DMS153 treated with DMSO at 0.1 percent for 48 hours (cell line): ENCODE measurements around the gene ADARB2.
"Not testable (repeated sequence)": the region's sequence is repeated elsewhere in the genome, so short reads cannot be mapped to it uniquely, and the experiment has no call there.

Experiments used
- DNase-seq: peaks from one replicate; lab custom pipeline; 2025; ENCODE audit not compliant: unreplicated experiment; lab: John Stamatoyannopoulos, UW

ADARB2 gene

DNA sequence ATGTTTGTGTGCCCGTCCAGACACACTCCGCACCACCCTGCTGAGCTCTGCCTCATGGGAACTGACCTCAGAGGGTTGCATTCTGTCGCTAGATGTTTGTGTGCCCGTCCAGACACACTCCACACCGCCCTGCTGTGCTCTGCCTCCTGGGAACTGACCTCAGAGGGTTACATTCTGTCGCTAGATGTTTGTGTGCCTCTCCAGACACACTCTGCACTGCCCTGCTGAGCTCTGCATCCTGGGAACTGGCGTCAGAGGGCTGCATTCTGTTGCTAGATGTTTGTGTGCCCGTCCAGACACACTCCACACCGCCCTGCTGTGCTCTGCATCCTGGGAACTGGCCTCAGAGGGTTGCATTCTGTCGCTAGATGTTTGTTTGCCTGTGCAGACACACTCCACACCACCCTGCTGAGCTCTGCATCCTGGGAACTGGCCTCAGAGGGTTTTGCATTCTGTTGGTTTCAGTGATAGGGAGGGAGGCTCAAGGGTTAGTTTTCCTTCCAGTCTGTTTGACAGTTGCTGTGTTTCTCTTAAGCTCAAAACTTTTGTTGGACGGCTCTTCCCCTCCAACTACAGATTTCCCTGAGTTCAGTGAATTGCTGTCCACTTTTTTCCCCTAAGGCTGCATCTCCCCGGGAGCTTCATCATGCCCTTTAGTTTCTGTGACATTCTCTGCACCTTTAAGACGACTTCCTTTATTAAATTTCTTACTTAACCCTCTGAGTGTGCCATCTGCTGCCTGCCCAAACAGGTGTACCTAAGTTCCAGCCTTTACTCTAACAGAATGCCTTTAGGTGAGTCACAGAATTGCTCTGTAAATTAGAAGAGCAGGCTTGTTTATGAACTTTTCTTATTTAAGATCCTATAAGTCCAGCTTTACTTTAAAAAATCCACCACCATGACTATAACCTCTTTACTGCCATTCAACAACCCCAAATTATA, 119.7 kb downstream of the ADARB2 start:
- not testable (repeated sequence) for DNase-seq

DNA sequence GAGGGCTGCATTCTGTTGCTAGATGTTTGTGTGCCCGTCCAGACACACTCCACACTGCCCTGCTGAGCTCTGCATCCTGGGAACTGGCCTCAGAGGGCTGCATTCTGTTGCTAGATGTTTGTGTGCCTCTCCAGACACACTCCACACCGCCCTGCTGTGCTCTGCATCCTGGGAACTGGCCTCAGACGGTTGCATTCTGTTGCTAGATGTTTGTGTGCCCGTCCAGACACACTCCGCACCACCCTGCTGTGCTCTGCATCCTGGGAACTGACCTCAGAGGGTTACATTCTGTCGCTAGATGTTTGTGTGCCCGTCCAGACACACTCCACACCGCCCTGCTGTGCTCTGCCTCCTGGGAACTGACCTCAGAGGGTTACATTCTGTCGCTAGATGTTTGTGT, 120.6 kb downstream of the ADARB2 start:
- not testable (repeated sequence) for DNase-seq

DNA sequence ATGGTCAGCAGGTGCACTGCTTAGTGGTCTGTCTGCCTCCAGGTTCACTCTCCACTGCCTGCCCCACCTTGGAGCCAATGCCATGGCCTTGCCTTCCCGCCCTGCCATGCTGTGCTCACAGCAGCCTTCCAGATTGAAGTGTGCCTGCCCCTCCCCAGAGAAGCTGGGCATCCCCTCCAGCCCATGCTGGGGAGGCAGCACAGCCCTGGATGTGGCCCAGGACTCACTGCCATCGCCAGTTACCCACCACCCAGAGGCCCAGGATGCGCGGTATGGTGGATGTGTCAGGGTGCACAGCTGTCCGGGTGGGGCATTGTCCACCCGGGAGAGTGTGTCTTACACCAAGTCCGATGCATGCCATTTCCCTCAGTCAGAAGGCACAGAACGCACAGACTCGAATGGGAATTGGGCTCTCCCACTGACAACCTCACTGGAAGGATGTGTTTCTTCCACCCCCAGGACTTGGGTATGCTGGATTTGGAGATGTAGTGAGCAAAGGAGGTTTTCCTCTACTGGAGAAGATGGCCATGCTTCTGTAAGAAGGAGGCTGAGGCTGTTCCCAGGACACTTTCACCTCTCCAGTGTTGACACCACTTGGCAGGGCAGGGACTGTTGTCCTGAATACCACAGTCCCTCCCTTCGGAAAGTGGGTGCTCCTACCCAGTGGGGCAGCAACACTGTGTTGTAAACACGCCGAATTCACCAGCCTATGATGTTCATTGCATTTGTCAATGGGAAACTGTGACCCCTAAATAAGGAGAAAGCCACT, 122.0 kb downstream of the ADARB2 start:
- DNase-seq: no peak

DNA sequence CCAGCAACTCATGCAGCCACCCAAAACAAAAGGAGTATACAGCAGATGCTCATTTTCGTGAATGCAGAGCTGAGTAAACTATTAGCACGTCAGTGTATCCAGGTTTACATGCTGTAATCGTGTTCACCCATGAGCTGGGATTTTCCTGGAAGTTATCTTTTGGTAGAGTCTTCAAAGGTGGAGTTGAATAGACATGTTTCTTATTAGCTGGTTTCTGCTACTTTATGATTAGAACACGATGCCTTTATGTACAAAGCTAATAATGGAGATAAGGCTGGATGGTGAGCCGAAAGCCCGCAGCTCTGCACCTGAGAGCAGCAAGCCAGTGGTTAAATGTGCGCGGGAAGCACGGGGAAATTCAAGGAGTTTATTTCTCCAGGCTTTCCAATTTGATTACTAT, 123.8 kb downstream of the ADARB2 start:
- DNase-seq: no peak

DNA sequence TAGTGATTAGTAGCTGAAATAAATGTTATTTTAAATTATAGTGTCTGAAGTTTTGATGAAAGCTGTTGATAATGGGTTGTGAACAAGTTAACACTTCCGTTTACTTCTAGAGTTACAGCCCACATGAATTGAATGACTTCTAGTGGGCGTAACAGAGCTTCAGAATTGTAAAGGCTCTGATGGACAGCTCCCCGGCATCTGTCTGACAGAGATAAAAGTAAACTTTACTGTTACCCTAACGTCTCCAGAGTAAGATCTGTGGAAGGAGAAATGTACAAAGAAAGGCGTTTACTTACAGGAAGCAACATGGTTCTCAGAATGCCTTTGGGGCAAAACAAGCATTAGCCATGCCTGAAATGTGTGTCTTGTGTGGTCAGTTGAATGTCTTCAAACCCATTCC, 124.4 kb downstream of the ADARB2 start:
- DNase-seq: no peak

DNA sequence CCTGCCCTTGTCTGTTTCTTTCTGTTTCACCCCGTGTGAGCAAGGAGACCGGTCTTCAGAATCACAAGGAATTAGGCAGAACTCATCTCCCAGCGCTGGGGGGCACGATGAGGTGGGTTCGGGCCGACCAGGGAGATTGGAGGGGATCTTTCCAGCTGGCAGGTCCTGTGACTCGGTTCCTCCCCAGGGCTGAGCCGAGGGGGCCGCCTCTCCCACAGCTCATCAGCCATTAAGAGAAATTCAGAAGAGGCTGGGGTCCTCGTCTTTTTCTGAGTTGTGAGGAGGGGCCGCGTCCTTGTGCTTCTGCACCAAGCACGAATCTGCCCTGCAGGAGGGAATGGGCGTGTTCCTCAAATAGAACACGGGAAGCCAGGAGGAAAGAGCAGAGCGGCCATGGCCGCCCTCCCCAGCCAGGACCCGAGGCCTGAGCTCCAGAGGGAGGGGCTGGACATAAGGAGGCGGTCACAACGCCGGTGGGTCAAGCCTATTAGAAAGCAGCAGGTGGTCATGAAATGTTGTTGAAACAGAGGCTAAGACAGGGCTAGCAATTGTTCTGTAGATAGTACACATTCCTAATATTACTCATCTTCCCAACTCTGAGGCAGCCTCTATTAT, 125.3 kb downstream of the ADARB2 start:
- DNase-seq: no peak

DNA sequence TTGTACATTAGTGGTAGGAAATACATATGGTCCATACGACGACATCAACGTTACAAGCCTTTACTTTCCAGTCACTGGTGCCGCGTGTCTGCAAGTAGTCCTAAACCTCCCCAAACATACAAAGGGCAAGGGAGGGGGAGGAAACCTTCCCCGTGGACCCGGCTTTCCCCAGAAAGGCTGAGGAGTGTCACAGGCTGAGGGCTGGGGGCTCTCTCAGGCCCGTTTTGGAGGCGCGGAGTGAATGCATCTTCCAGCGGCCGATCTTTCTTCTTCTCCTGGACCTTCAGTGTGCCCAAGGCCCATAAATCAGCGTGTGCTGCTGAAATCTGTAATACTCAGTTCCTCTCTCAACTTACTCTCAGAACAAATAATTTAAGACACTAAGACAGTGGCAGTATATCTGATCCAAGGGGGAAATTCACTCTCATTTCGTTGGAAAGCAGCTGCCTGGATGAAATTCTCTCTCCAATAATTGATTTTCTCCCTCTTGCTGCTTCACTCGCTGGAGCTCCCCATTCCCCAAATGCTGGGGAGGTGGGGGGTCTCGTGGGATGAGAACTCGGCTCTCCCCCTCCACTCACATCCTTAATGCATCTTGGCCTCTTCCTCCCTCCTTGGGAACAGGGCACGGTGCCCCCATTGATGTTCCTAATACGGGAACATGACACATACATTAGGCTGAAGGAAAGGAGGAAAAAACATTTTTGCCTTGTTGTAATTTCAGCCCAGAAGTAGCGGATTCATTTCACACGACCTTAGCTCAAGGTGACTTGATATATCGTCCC, 126.1 kb downstream of the ADARB2 start:
- no peak for DNase-seq

DNA sequence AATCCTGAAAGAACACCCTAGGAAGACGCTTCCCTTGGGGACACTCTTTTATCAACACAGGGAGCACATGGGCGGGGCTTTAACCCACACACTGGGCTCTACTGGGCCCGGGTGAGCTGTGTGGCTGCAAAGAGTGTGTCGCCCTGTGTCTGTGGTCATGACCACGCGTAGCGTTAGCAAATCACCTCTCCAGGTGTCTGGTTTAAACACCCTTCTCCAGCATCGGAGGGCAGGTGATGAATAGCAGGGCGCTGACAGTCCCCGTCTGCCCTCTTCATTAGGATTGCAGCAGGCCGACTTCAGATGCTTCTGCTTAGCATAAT, 127.7 kb downstream of the ADARB2 start:
- DNase-seq: no peak

DNA sequence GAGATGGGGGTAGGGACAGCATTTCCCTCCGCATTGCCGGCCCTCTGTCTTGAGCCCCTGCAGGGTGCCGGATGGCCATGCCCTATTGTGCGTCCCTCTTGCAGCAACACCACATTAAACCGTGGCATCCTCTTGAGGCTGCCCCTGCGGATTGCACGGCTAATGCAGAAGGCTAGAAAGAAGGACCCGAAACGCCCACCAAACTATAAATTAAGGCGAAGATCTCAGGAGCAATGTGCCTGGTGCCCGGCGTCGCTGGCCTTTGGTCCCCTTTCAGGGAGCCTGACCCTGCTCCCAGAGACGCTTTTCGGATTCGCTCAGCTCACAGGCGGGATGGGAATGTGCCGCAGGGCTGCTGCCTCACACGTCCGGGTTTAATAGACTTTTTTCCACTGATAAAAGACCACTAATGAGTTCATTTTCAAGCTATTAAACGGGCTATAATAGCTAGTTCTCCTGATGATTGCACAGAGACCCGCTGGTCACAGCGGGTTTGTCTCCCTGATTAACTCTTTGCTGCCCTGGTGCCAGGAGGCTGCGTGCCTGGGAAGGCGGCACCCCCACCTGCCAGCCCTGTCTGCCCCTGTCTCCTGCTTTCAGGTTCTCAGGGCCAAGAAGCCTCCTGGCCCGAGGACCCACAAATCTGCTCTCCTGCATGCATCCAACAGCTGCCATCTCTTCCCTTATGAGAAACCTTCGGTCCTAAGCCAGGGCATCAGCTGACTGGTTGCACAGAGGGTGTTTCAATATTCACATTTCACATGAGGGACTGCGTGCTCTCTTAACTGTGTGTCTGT, 128.3 kb downstream of the ADARB2 start:
- no peak for DNase-seq

DNA sequence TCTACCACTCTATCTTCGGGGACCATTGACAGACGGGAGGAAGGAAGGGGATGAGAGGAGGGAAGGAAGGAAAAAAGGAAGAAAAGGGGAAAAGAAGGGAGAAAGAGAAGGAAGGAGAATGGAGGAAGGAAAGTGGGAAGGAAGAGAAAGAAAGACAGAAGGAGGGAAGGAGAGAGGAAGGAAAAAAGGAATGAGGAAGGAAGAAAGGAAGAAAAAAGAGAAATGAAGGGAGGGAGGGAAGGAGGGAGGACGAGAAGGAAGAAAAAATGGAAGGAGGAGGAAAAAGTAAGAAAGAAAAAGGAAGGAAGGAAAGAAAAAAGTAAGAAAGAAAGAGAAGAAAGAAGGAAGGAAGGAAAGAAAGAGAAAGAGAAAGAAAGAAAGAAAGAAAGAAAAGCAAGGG, 128.9 kb downstream of the ADARB2 start:
- no peak for DNase-seq

DNA sequence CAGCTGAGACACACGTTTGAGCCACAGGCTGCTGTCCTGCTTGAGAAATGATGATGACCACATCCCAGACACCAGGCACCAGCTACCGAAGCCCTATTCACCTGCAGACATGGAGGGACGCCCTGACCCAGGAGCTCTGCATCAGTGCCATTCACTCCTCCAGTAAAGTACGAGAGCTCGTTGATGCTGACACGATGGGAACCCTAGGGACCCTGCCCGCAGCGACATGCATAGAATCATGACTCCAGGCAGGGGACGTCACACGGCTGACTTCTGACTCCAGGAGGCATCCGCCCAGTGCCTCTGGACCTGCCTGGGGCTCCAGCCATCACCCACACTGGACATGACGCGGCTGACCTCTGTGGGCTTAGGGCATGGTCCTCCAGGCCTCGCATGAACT, 129.9 kb downstream of the ADARB2 start:
- no peak for DNase-seq

DNA sequence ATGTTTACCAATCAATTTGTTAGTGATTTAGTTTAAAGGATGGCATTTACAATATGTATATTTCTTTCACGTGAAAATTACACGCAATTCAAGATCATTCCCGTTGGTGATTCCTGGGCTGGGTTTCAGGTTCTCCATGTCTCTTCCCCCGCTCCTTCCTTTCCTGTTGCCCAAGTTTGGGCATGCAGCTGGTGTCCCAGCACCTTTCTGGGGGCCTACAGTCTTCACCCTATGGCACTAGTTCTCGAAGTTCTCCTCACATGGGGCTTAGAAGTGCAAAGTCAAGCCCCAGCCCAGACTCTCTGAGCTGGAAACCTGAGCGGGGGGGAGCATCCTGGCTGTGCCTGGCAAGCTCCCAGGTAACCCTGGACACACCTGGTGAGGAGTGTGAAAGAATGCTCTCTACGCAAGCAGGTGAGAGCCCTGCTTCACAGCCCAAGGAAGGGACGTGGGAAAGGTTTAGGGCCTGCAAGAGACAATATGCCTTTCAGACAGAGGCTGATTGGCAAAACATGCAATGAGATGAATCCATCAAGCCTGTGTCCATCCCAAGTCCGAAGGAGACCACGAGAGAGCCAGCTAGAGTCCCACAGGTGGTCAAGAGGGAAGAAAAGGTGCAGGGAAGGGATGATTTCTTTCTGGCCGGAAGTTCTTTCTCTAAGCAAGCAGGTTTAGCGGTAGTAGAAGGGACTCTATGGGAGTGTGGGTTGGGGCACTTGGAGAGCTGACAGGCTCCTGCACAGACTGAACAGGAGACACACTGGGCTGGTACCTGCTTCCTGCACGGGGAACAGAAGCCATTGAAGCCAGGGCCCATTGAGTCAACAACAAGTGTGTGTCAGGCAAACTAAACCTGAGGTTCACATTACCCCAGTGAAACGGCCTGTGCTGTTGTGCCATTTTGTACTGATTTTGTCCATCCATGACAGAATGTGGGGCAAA, 131.1 kb downstream of the ADARB2 start:
- DNase-seq: no peak

DNA sequence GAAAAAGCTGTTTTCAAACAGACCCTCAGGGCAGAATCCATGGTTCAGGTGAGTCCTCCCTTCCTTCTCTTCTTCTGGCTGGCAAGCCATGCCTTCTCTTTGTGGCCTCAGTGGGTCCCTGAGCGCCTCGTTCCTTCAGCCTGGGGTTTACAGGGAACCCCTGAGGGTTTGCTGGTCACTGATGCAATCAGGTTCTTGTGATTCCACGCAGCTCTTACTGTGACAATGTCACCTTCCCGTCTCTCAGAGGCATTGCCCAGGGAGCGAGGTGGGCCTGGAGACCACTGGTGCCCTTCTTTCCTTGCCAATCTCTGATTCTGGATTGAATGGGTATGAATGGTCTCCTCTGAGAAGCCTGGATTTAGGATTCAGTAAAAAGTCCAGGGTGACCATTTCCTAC, 132.2 kb downstream of the ADARB2 start:
- no peak for DNase-seq

DNA sequence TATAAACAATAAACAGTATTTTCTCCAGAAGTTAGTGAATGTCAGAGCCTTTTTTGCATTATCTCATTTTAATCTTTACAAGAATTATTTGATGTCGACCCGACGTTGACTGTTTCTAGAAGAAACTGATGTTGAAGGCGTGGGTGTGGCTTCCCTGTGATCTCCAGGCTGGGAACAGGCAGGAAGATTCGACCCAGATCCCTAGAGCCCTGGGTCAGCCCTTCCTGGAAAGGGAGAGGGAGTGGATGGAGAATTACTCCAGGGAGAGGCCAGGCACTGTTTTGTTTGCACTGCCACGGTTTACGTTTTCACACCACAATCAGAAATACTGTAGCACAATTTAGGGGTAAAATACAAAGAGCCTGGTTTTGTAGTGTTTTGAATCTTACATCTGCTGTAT, 133.1 kb downstream of the ADARB2 start:
- no peak for DNase-seq

DNA sequence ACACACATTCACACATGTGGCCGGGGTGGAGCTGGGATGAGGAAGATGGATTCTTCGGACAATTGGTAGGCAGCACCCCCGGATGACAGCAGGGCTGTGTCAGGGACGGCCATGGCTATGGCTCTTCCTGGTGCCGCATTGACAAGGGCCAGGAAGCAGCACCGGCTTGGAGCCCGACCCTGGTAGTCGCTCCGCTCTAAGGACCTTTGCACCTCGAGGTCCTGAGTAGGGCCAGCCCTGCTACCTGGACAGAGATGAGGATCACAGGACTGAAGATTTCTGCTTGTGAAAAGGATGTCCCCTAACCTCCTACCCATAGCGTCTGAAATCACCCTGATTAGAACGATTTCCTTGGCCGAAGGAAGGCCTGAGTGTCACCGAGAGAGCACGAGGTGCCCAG, 134.1 kb downstream of the ADARB2 start:
- no peak for DNase-seq

DNA sequence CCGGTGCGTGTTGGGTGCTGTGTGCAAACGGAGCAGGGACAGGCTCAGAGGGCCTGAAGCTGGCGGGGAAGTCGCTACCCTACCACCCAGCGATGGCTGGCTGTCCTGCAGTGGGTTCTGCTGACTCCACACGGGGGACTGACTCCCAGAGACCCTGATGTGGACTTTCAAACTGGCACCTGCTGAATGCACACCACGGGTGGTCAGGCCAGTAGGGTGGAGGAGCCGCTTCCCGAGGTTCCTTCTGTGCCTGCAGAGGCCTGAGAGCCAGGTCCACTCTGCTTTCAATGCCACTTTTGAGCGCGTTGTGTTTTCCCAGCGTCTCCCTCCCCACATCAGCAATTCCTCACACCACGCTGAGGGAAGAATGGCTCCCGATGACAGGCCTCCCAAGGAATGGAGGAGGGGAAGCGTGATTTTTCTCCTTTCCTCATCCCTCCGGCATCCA, 135.3 kb downstream of the ADARB2 start:
- no peak for DNase-seq

DNA sequence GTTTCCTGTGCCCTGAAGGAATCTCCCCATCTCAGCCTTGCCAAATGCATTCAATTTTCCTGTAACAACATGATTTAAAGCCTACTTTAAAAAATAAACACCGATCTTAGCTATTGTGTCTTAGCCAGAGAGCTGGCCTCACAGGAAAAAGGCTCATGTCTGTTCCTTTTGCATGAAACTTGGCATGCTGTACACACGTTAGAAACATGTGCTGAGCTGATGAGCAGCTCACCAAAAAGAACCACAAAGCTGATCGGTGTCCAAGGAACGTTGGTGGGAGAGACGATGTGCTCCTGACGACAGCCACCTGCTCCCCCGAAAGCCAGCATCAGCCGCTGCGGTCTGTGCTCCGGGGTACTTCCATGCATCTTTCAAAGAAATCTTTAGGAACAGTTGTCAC, 135.9 kb downstream of the ADARB2 start:
- DNase-seq: no peak

DNA sequence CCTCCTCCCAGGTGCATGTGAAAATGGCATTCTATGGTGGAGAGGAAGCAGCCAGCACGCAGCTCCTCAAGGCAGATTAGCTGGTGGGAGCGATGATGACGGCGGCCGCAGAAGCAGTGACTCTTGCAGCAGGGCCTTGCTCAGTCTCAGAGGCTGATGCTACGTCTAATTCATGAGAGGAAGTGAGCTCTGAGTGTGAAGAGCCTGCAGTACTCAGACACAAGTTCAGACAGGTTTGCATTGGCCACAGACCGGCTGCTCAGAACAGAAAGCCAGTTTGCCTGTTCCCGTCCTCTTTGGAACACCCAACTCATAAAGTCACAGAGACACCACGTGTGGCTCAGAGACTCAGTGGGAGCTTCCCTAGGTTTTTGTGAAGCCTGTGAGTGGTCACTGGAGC, 136.5 kb downstream of the ADARB2 start:
- no peak for DNase-seq
